ENCODE measurements around the gene ZNF883. TPM values are rescaled to one million over a fixed set of nuclear protein-coding genes. Genes with fewer than 3 reads are reported as not detected.

ZNF883 gene
- 0.13 and 0.25 TPM in 2 replicates for total RNA-seq

GRCh38 chr9:113011911-113012381 lies at the start of gene ZNF883:
ZNF883 (minus strand) TSS chr9:113012192.

GRCh38 chr9:113056191-113057106 lies 44.5 kb upstream of the ZNF883 start, which contains the start of gene ZFP37:
ZFP37 (minus strand) TSS chr9:113056724; CDS start chr9:113056688, 36 bp downstream.

Other genes starting within 250 kb of the ZNF883 start
- gene SLC46A2, start 121.3 kb downstream of the ZNF883 start, total RNA-seq, result not detected in 2 replicates
- gene ZFP37, start 44.5 kb upstream of the ZNF883 start, total RNA-seq, result 0.60 and 0.89 TPM in 2 replicates
- 6.7 and 7.5 TPM in 2 replicates for gene SLC31A2, start 138.8 kb upstream of the ZNF883 start, total RNA-seq
- 22.1 and 23.5 TPM in 2 replicates for gene FKBP15, start 209.1 kb upstream of the ZNF883 start, total RNA-seq
- 16.7 and 19.3 TPM in 2 replicates for gene SLC31A1, start 209.4 kb upstream of the ZNF883 start, total RNA-seq